SK-N-SH treated with all-trans-retinoic acid at 6 μM for 48 hours (cell line): ENCODE results near the gene SCN9A.

Source experiments
- ATAC-seq: fragments of 200-7000 bp; cut with Tn5 transposase; 3 replicates; pipeline ENCODE4 v1.9.1; 2020; ENCODE audit warnings: mild to moderate bottlenecking, moderate library complexity
- ARNTL ChIP-seq: fragments of 450-650 bp; formaldehyde crosslinking; IDR thresholded peaks from 2 replicates; pipeline ENCODE4 v1.5.0; 2020; ENCODE audit warnings: low read depth, mild to moderate bottlenecking, moderate library complexity, borderline replicate concordance
- BACH2 ChIP-seq: fragments of 250-450 bp; sonication (Bioruptor Pico); IDR thresholded peaks from 2 replicates; pipeline ENCODE4 v1.9.0; 2021; ENCODE audit warnings: mild to moderate bottlenecking, borderline replicate concordance
- CREB5 ChIP-seq: fragments of 250-450 bp; sonication (Bioruptor Pico); IDR thresholded peaks from 2 replicates; pipeline ENCODE4 v1.5.1; 2020; ENCODE audit warnings: low read depth, mild to moderate bottlenecking, moderate library complexity
- CSDC2 ChIP-seq: fragments of 250-450 bp; sonication (Bioruptor Pico); IDR thresholded peaks from 2 replicates; pipeline ENCODE4 v1.5.0; 2020; ENCODE audit warnings: mild to moderate bottlenecking, moderate library complexity
- ESRRG ChIP-seq: fragments of 250-450 bp; sonication (Bioruptor Pico); IDR thresholded peaks from 2 replicates; pipeline ENCODE4 v1.6.1; 2021; ENCODE audit warnings: mild to moderate bottlenecking
- GLIS3 ChIP-seq: fragments of 250-450 bp; sonication (Bioruptor Pico); IDR thresholded peaks from 2 replicates; pipeline ENCODE4 v1.5.0; 2020; ENCODE audit warnings: mild to moderate bottlenecking, moderate library complexity
- OSR1 ChIP-seq: fragments of 250-450 bp; sonication (Bioruptor Pico); IDR thresholded peaks from 2 replicates; pipeline ENCODE4 v1.8.0; 2022; ENCODE audit warnings: moderate library complexity, mild to moderate bottlenecking, inconsistent platforms
- PATZ1 ChIP-seq: fragments of 250-450 bp; sonication (Bioruptor Pico); IDR thresholded peaks from 2 replicates; pipeline ENCODE4 v1.8.0; 2020; ENCODE audit warnings: mild to moderate bottlenecking, moderate library complexity, borderline replicate concordance
- PPARA ChIP-seq: fragments of 250-450 bp; sonication (Bioruptor Pico); IDR thresholded peaks from 2 replicates; pipeline ENCODE4 v1.5.0; 2020; ENCODE audit warnings: mild to moderate bottlenecking, borderline replicate concordance
- RARB ChIP-seq: fragments of 250-450 bp; sonication (Bioruptor Pico); IDR thresholded peaks from 2 replicates; pipeline ENCODE4 v1.8.0; 2021; ENCODE audit warnings: mild to moderate bottlenecking, moderate library complexity
- SNAI2 ChIP-seq: fragments of 250-450 bp; sonication (Bioruptor Pico); IDR thresholded peaks from 2 replicates; pipeline ENCODE4 v1.5.0; 2020; ENCODE audit warnings: mild to moderate bottlenecking, moderate library complexity
- TCF4 ChIP-seq: fragments of 250-450 bp; sonication (Bioruptor Pico); IDR thresholded peaks from 2 replicates; pipeline ENCODE4 v1.8.0; 2021; ENCODE audit warnings: mild to moderate bottlenecking, moderate library complexity, borderline replicate concordance
- TOX ChIP-seq: fragments of 250-450 bp; sonication (Bioruptor Pico); IDR thresholded peaks from 2 replicates; pipeline ENCODE4 v1.8.0; 2021; ENCODE audit warnings: mild to moderate bottlenecking, moderate library complexity, borderline replicate concordance
- ZFP3 ChIP-seq: fragments of 250-450 bp; sonication (Bioruptor Pico); IDR thresholded peaks from 2 replicates; pipeline ENCODE4 v1.5.0; 2020; ENCODE audit warnings: mild to moderate bottlenecking, moderate library complexity
- ZFP30 ChIP-seq: fragments of 450-650 bp; formaldehyde crosslinking; IDR thresholded peaks from 2 replicates; pipeline ENCODE4 v1.5.0; 2022; ENCODE audit warnings: mild to moderate bottlenecking, moderate library complexity
- ZNF565 ChIP-seq: fragments of 450-650 bp; formaldehyde crosslinking; conservative IDR thresholded peaks from 2 replicates; pipeline ENCODE4 v1.5.0; 2020; ENCODE audit warnings: low read depth, mild to moderate bottlenecking, moderate library complexity
- ZNF8 ChIP-seq: fragments of 450-650 bp; formaldehyde crosslinking; IDR thresholded peaks from 2 replicates; pipeline ENCODE4 v1.5.0; 2020; ENCODE audit warnings: mild to moderate bottlenecking, moderate library complexity
- TF ChIP-seq, protein P1 (sequence below): fragments of 250-450 bp; sonication (Bioruptor Pico); IDR thresholded peaks from 2 replicates; pipeline ENCODE4 v1.8.0; 2021; ENCODE audit warnings: low read depth, mild to moderate bottlenecking, moderate library complexity, borderline replicate concordance
- TF ChIP-seq, protein P2 (sequence below): fragments of 250-450 bp; sonication (Bioruptor Pico); IDR thresholded peaks from 2 replicates; pipeline ENCODE4 v1.5.1; 2021; ENCODE audit warnings: mild to moderate bottlenecking, moderate library complexity
- TF ChIP-seq, protein P3 (sequence below): fragments of 250-450 bp; sonication (Bioruptor Pico); IDR thresholded peaks from 2 replicates; pipeline ENCODE4 v1.5.0; 2020; ENCODE audit warnings: mild to moderate bottlenecking, moderate library complexity

SCN9A gene

GRCh38 chr2:166382448-166382847 is 6.7 kb upstream of the SCN9A start:
- TF ChIP-seq OSR1 (CRISPR knock-in tag) (no peak), TCF4 (CRISPR knock-in tag) (no peak), ZFP30 (CRISPR knock-in tag) (no peak), ZFP3 (CRISPR knock-in tag) (no peak), ZNF565 (CRISPR knock-in tag) (no peak), RARB (no peak), GLIS3 (CRISPR knock-in tag) (no peak), PATZ1 (no peak)
- TF ChIP-seq, protein P1, sequence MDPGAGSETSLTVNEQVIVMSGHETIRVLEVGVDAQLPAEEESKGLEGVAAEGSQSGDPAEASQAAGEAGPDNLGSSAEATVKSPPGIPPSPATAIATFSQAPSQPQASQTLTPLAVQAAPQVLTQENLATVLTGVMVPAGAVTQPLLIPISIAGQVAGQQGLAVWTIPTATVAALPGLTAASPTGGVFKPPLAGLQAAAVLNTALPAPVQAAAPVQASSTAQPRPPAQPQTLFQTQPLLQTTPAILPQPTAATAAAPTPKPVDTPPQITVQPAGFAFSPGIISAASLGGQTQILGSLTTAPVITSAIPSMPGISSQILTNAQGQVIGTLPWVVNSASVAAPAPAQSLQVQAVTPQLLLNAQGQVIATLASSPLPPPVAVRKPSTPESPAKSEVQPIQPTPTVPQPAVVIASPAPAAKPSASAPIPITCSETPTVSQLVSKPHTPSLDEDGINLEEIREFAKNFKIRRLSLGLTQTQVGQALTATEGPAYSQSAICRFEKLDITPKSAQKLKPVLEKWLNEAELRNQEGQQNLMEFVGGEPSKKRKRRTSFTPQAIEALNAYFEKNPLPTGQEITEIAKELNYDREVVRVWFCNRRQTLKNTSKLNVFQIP (CRISPR knock-in tag) = no peak
- TF ChIP-seq, protein P2, sequence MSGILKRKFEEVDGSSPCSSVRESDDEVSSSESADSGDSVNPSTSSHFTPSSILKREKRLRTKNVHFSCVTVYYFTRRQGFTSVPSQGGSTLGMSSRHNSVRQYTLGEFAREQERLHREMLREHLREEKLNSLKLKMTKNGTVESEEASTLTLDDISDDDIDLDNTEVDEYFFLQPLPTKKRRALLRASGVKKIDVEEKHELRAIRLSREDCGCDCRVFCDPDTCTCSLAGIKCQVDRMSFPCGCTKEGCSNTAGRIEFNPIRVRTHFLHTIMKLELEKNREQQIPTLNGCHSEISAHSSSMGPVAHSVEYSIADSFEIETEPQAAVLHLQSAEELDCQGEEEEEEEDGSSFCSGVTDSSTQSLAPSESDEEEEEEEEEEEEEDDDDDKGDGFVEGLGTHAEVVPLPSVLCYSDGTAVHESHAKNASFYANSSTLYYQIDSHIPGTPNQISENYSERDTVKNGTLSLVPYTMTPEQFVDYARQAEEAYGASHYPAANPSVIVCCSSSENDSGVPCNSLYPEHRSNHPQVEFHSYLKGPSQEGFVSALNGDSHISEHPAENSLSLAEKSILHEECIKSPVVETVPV (CRISPR knock-in tag) = no peak
- no peak for ATAC-seq

DNA sequence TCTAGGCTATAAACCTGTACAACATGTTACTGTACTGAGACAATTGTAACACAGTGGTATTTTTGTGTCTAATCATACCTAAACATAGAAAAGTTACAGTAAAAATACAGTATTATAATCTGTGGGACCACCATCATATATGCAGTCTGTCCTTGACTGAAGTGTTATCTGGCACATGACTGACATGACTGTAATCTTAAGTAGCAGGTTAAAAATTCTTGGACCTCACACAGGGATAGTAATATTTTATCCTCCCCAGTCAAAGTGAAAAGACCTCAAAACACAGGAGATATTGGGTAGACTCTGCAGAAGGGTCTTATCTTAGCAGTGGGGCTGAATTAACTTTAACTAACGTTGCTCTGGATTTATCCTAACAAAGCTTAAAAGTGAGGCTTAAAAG is 4.9 kb upstream of the SCN9A start:
- ATAC-seq = no peak

More for the DNA sequence above, 4.9 kb upstream of the SCN9A start:
- no peak for TF ChIP-seq GLIS3 (CRISPR knock-in tag)
- TF ChIP-seq, protein P1 (CRISPR knock-in tag) = no peak
- TF ChIP-seq PPARA = no peak
- TF ChIP-seq BACH2 = no peak
- no peak for TF ChIP-seq ZNF565 (CRISPR knock-in tag)
- no peak for TF ChIP-seq TCF4 (CRISPR knock-in tag)
- TF ChIP-seq, protein P3, sequence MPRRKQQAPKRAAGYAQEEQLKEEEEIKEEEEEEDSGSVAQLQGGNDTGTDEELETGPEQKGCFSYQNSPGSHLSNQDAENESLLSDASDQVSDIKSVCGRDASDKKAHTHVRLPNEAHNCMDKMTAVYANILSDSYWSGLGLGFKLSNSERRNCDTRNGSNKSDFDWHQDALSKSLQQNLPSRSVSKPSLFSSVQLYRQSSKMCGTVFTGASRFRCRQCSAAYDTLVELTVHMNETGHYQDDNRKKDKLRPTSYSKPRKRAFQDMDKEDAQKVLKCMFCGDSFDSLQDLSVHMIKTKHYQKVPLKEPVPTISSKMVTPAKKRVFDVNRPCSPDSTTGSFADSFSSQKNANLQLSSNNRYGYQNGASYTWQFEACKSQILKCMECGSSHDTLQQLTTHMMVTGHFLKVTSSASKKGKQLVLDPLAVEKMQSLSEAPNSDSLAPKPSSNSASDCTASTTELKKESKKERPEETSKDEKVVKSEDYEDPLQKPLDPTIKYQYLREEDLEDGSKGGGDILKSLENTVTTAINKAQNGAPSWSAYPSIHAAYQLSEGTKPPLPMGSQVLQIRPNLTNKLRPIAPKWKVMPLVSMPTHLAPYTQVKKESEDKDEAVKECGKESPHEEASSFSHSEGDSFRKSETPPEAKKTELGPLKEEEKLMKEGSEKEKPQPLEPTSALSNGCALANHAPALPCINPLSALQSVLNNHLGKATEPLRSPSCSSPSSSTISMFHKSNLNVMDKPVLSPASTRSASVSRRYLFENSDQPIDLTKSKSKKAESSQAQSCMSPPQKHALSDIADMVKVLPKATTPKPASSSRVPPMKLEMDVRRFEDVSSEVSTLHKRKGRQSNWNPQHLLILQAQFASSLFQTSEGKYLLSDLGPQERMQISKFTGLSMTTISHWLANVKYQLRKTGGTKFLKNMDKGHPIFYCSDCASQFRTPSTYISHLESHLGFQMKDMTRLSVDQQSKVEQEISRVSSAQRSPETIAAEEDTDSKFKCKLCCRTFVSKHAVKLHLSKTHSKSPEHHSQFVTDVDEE (CRISPR knock-in tag) = no peak
- TF ChIP-seq CSDC2 = no peak
- TF ChIP-seq, protein P2 (CRISPR knock-in tag) = no peak
- no peak for TF ChIP-seq RARB
- TF ChIP-seq ZFP30 (CRISPR knock-in tag) = no peak
- no peak for TF ChIP-seq ZNF8 (CRISPR knock-in tag)
- TF ChIP-seq SNAI2 (CRISPR knock-in tag) = no peak
- TF ChIP-seq ESRRG (CRISPR knock-in tag) = no peak
- no peak for TF ChIP-seq ZFP3 (CRISPR knock-in tag)
- no peak for TF ChIP-seq CREB5 (CRISPR knock-in tag)
- TF ChIP-seq TOX = no peak
- TF ChIP-seq OSR1 (CRISPR knock-in tag) = no peak
- no peak for TF ChIP-seq PATZ1
- TF ChIP-seq ARNTL (CRISPR knock-in tag) = no peak
